GM12875 (cell line): ENCODE measurements around the gene NPAS2.

Source experiments
- H3K4me3 ChIP-seq: one replicate; pipeline ENCODE4 v1.5.1; 2011; ENCODE audit warnings: low read depth, low read length, control low read depth
- TF ChIP-seq, protein P1 (sequence below): IDR thresholded peaks from 2 replicates; pipeline ENCODE4 v1.5.1; 2011; ENCODE audit warnings: low read depth, mild to moderate bottlenecking, control low read depth, inconsistent platforms, low read length, moderate library complexity, borderline replicate concordance; ENCODE audit not compliant: insufficient read depth

Gene NPAS2

GRCh38 chr2:100780203-100781008 lies 39.5 kb upstream of the NPAS2 start:
- TF ChIP-seq, protein P1, sequence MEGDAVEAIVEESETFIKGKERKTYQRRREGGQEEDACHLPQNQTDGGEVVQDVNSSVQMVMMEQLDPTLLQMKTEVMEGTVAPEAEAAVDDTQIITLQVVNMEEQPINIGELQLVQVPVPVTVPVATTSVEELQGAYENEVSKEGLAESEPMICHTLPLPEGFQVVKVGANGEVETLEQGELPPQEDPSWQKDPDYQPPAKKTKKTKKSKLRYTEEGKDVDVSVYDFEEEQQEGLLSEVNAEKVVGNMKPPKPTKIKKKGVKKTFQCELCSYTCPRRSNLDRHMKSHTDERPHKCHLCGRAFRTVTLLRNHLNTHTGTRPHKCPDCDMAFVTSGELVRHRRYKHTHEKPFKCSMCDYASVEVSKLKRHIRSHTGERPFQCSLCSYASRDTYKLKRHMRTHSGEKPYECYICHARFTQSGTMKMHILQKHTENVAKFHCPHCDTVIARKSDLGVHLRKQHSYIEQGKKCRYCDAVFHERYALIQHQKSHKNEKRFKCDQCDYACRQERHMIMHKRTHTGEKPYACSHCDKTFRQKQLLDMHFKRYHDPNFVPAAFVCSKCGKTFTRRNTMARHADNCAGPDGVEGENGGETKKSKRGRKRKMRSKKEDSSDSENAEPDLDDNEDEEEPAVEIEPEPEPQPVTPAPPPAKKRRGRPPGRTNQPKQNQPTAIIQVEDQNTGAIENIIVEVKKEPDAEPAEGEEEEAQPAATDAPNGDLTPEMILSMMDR, result no peak

GRCh38 chr2:100781009-100781325 lies 39.0 kb upstream of the NPAS2 start:
- TF ChIP-seq, protein P1, result no peak
- no peak overlapping the region for H3K4me3 ChIP-seq

More at GRCh38 chr2:100780203-100781008, 39.5 kb upstream of the NPAS2 start:
- H3K4me3 ChIP-seq, result no peak overlapping the region

DNA sequence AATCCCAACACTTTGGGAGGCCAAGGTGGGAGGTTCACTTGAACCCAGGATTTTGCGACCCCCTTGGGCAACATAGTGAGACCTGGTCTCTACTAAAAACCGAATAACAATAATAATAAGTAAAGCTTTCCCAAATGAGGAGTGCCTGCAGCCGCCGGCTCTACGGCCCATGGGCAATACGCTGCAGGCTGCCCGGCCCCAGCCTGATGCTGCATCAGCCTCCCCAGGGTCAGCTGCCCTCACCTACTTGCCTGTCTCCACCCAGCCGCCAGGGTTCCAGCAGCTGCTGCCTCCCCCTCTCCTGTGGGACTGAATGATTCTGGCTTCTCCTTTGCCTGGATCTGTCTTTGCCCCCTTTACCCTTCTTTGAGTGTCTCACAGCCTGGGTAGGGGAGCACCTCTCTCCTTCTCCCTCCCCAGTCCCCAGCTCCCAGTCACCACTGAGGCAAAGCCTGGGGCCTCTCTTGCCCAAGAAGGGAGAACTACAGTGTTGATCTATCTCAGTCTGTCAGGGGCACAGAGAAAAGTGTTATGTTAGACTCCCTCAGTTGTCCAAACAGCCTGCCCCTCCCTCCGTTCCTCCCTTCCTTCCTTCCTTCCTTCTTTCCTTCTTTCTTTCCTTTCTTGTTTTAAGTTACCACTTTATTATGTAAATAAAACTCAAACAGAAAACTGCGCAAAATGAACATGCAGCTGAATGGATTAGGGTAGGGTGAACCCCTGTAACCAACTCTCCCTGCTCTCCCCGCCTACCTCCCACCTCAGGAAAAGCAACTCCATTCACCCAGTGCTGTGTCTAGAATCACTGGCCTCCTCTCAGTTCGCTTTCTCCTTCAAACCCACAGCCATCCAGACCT lies 38.2 kb upstream of the NPAS2 start:
- no peak overlapping the region for H3K4me3 ChIP-seq
- TF ChIP-seq, protein P1, result no peak

- TF ChIP-seq, protein P1, result no peak
- no peak overlapping the region for H3K4me3 ChIP-seq
These were observed 37.5 kb upstream of the NPAS2 start for GRCh38 chr2:100782380-100782878.

DNA sequence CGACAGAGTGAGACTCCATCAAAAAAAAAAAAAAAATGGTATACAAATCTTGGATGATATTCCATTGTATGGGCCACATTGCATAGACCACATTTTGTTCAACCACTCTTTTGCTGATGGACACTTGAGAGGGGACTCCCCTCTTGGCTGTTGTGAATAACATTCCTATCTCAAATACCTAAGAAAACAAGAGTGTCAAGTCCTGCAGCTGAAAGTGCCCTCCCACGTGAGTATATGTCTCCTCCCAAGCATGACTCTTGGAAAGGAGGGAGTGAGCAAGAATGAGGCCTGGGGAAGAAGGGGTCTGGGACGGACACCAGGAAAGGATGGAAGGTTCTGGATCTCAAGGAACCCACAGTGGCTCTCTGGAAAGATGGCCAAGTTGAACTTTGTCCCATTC lies 36.0 kb upstream of the NPAS2 start:
- TF ChIP-seq, protein P1, result no peak

DNA sequence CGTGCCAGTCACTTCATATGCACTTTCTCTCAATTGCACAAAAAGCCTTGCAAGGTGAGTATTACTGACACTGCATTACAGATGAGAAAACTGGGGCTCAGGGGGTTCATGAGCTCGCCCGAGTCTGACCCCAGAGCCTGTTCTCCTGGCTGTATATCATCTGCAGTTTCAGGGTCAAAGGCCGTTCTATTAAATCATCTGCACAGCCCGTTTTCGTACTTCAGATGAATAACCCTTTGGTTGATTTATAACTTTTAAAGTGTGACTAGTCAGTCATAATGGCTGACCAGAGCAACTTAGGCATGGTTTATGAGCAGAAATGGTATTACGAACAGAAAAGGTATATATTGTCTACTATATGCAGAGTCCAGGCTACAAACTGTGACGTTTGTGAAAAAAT lies 35.3 kb upstream of the NPAS2 start:
- TF ChIP-seq, protein P1, result no peak
- H3K4me3 ChIP-seq, result no peak overlapping the region

More for the DNA sequence above, 36.0 kb upstream of the NPAS2 start:
- H3K4me3 ChIP-seq, result no peak overlapping the region
